Activated CD4-positive, CD25-positive, alpha-beta regulatory T cell (primary cell): ENCODE results near the gene SEMA7A.

ENCODE experiments used
- DNase-seq, 4 experiments: peaks; one replicate each; lab custom pipeline; 2025; lab: John Stamatoyannopoulos, UW

SEMA7A gene

GRCh38 chr15:74451861-74452835 is 18.4 kb upstream of the SEMA7A start:
- DNase-seq = no peak

GRCh38 chr15:74451322-74451721 is 17.6 kb upstream of the SEMA7A start:
- no peak for DNase-seq

DNA sequence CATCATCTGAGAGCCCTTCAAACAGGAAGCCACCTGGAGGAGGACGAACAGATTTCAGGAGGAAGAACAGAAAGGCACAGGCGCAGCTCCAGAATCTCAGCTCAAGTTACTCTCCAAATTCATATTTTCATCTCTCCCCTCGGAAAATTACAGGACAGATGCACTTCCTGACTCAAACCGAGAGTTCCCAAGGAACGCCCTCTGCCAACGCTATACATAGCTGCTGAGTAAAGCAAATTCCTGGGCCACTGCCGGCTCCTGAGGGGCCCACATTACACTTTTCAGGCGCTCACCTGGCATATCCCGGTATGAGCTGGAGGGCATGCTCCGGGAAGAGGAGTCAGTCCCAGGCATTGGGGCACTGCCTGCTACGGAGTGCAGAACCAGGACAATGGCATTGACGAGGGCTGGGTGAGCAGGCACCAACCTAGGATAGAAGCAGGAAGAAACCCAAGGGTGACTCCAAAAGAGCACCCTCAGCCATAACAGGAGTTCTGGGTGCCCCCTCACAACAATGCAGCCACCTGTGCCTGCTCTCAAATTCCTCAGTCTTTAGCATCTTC is 16.0 kb upstream of the SEMA7A start:
- no peak for DNase-seq

DNA sequence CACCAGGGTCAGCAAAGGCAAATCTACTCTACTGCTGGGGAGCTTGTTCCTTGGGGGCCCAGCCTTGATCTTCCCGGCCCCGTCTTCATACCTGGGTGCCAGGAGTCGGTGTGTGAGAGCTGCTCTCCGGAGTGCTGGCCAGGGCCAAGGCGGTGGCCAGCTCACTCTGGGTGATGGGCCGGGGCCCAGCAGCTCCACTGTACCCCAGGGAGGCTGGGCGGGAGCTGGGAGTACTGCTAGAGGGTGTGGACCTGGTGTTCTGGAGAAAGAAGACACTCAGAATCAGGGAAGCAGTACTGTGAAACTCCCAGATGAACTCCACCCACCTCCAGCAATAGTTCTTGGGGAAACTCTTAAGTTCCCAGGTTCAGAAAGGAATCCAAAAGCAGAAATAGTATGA is 15.3 kb upstream of the SEMA7A start:
- DNase-seq = no peak

GRCh38 chr15:74445816-74446763 is 12.3 kb upstream of the SEMA7A start:
- DNase-seq = no peak

- no peak for DNase-seq
These were observed 10.6 kb upstream of the SEMA7A start for GRCh38 chr15:74444106-74445062.

- no peak for DNase-seq
These were observed 9.5 kb upstream of the SEMA7A start for GRCh38 chr15:74443100-74443909.

GRCh38 chr15:74442604-74443003 is 8.8 kb upstream of the SEMA7A start:
- no peak for DNase-seq

DNA sequence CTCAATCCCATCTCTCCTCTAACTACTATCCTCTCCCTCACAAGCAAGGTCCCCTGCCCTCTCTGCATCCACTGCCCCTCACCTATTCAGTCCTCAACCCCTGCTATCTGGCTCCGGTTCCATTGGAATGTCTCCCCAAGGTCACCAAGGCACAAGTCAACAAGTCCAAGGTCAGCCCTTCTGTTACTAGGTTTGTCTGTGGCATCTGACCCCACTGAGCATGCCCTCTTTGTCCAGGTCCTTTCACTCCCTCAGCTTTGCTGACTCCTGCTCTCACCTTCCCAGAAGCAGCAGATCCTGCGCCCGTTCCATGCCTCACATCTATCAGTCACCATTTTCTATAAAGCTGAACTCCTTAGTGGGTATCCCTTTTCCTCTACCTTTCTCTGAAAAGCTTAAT is 8.3 kb upstream of the SEMA7A start:
- no peak for DNase-seq

- DNase-seq = no peak
These were observed 7.6 kb upstream of the SEMA7A start for GRCh38 chr15:74441248-74441941.

GRCh38 chr15:74438721-74439316 is 5.1 kb upstream of the SEMA7A start:
- DNase-seq = peak; percentile 54 to 71 (median 58)

- DNase-seq = no peak
These were observed 4.4 kb upstream of the SEMA7A start for GRCh38 chr15:74438206-74438605.

DNA sequence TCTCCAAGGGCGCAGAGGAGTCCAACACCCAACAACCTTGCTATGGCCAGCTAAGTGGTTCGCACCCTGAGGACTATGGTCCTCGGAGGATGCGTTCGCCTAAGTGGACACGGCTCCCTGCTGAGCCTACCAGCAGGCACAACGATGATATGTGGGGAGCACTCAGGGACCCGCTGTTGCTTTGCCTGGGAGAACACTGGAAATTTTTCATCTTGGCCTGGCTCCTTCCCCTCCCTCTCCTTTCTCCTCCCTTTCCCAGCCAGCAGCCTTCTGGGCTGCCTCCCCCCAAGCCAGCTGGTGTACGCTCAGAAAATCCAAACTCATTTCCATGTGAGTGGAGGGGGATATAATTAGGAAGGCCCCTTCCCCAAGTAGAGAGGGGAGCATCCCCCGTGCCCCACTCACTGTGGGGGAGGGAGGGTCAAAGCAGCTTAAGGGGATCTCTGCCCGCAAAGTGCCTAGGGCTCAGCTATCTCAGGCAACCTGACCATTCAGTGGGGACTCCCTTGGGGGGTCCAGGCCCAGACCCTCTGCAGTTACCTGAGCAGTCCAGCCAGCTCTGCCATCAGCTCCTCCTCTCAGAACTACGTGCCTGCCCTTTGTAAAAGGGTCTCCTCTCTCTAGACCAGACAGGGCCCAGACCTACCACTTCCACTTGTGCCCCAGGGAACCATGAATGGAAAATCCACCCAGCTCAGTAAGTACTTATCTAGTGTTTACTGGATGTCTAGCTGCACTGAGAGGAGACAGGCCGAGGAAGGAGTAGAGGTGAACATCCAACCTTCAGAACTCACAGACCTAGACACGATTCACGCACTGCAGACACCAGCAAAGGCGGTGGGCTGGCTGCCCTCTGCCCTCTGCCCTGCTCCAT is 742 bp upstream of the SEMA7A start:
- no peak for DNase-seq

DNA sequence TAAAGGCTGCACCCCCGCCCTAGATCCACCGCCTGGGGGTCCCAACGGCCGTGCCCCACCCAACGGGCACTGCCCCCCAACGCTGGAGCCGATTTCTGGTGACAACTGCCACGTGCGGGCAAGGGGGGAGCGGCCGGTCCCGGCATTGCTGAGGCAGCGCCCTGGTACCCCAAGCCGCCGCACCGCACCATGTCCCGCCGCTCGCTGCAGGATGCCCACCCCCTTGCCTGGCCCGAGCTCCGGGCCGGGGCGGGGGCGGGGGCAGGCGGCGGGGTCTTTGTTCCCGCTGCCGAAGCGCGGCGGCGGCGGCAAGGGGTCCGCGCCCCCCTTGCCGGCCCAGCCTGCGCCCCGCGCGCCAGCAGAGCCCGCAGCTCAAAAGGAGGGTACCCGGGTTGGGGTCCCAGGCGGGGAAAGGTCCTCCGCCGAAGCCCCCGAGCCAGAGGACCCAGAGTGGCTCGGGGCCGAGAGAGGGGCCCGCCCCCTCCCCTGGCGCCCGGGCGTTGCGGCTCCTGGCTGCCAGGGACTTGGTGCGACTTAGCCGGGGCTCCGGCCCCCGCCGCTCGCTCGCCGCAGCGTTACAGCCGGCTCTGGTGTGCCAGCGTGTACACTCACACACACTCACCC is 678 bp downstream of the SEMA7A start:
- DNase-seq = peak in 2 of 4 experiments; percentile 22 to 25

- no peak for DNase-seq
These were observed 1.3 kb downstream of the SEMA7A start for GRCh38 chr15:74432271-74432967.

- no peak for DNase-seq
These were observed 2.1 kb downstream of the SEMA7A start for GRCh38 chr15:74431645-74432044.

DNA sequence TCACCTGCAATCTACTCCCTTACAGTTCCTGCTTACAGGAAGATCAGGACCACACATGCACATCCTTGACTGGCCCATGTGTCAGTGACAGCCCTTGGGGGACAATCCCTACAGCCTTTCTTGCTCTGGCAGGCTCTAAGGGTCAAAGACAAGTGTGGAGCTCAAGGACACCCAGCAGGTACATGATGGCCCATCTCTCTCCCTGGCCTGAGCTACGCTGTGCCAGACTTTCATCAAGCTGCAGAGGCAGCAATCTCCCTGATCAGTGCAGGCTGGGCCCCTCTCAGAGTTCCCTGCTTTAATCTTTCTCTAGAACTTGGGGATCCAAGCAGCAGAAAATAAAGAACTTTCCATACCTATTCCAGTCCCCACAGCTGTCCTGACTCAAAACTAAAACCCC is 2.6 kb downstream of the SEMA7A start:
- DNase-seq = no peak
